HG03469 (cell line): ENCODE data around the gene EIF5.

ENCODE experiments used
- ATAC-seq: cut with Tn5 transposase; IDR thresholded peaks from one replicate; pipeline ENCODE4 v1.9.1; 2021; ENCODE audit warnings: mild to moderate bottlenecking, moderate library complexity, moderate number of reproducible peaks; ENCODE audit not compliant: unreplicated experiment

EIF5 gene

GRCh38 chr14:103391048-103391447 lies 57.0 kb downstream of the EIF5 start:
- no peak for ATAC-seq

- no peak for ATAC-seq
These were observed 58.1 kb downstream of the EIF5 start for GRCh38 chr14:103392106-103392505.

- no peak for ATAC-seq
These were observed 58.5 kb downstream of the EIF5 start for GRCh38 chr14:103392572-103392971.

DNA sequence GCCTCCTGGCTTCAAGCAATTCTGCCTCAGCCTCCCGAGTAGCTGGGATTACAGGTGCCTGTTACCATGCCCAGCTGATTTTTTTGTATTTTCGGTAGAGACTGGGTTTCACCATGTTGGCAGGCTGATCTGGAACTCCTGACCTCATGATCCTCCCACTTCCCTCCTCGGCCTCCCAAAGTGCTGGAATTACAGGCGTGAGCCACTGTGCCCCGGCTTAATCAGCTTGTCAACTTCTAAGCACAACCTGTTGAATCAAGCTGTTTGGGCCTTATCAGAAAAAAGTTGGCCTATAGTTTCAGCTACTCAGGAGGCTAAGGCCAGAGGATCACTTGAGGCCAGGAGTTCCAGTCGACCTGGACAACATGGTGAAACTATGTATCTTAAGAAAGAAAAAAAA lies 59.0 kb downstream of the EIF5 start:
- no peak for ATAC-seq

- ATAC-seq = no peak
These were observed 59.9 kb downstream of the EIF5 start for GRCh38 chr14:103393676-103394626.
